GM23248 (cell line): ENCODE results near the gene MED9.

Experiments
- EZH2 ChIP-seq: fragments of 200-600 bp; sonication (generic); IDR thresholded peaks from 2 replicates; pipeline ENCODE4 v1.6.1; 2018; ENCODE audit warnings: antibody characterized with exemption, mild to moderate bottlenecking; ENCODE audit not compliant: insufficient read depth, poor library complexity, severe bottlenecking
- EZH2phosphoT487 ChIP-seq: fragments of 200-600 bp; sonication (generic); IDR thresholded peaks from 2 replicates; pipeline ENCODE4 v1.6.1; 2018; ENCODE audit warnings: antibody characterized with exemption, moderate library complexity, mild to moderate bottlenecking, low read depth; ENCODE audit not compliant: insufficient read depth

DNA sequence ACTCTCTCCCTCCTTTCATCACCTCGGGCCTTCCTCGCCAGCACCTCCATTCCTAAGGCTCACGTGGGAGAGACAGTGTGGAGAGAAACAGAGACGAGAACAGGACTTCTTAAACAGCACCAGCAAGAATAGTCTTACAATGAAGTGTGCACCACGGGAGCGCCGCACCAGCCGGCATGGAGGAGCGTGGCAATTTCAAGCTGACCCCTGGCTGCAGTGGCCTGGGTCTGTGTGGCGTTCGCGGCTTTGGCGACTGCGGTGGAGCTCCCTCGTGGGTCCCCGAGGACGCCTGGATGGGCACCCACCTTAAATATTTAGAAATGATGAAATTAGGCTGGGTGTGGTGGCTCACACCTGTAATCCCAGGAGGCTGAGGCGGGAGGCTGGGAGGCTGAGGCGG, 20.5 kb upstream of the MED9 start:
- TF ChIP-seq EZH2 (no peak), EZH2phosphoT487 (no peak)
